Small intestine (tissue), 7 donors: ENCODE results near the gene RGS1. TPM values are rescaled to one million over a fixed set of nuclear protein-coding genes. Genes with fewer than 3 reads are reported as not detected.

ENCODE experiments used
- DNase-seq, 2 donors: peaks; one replicate each; pipeline versions ENCODE4 v3.0.0 to v3.0.0-alpha.2; 2013
- FAIRE-seq: peaks from 2 replicates; lab custom pipeline; 2012; peaks lifted over from hg19 to GRCh38; lab: Jason Lieb, UNC
- H3K27ac ChIP-seq, 3 donors: one replicate each; pipeline ENCODE4 v1.5.1; 2013; ENCODE audit warnings: low read length in 2 of 3, mild to moderate bottlenecking in 2 of 3, control low read depth in 1 of 3, inconsistent platforms in 1 of 3, low read depth in 1 of 3, moderate library complexity in 1 of 3
- H3K27me3 ChIP-seq, 3 donors: one replicate each; pipeline ENCODE4 v1.6.1; 2013; ENCODE audit warnings: low read length in 3 of 3, inconsistent platforms in 1 of 3; ENCODE audit not compliant: control insufficient read depth in 3 of 3, insufficient read depth in 3 of 3
- H3K36me3 ChIP-seq, 3 donors: one replicate each; pipeline ENCODE4 v1.6.1; 2013; ENCODE audit warnings: low read length in 3 of 3, inconsistent platforms in 1 of 3, low read depth in 1 of 3, mild to moderate bottlenecking in 1 of 3, moderate library complexity in 1 of 3; ENCODE audit not compliant: control insufficient read depth in 3 of 3, insufficient read depth in 2 of 3
- H3K4me1 ChIP-seq, 3 donors: one replicate each; pipeline ENCODE4 v1.6.1; 2013; ENCODE audit warnings: low read length in 2 of 3, inconsistent platforms in 1 of 3, low read depth in 1 of 3, mild to moderate bottlenecking in 1 of 3, moderate library complexity in 1 of 3; ENCODE audit not compliant: control insufficient read depth in 3 of 3, insufficient read depth in 2 of 3
- H3K4me3 ChIP-seq, 3 donors: one replicate each; pipeline ENCODE4 v1.5.1; 2013; ENCODE audit warnings: low read length in 3 of 3, control low read depth in 1 of 3, inconsistent platforms in 1 of 3, low read depth in 1 of 3, mild to moderate bottlenecking in 1 of 3, moderate library complexity in 1 of 3
- H3K9me3 ChIP-seq, 2 donors: one replicate each; pipeline ENCODE4 v1.6.1; 2013; ENCODE audit warnings: low read depth in 1 of 2, low read length in 1 of 2; ENCODE audit not compliant: control insufficient read depth in 2 of 2, insufficient read depth in 1 of 2
- WGBS, 3 donors: extraction: QIAGEN DNeasy Blood & Tissue Kit; methylation state at CpG; one replicate each; pipeline ENCODE4 v1.1.7; 2013; 5-methylcytosine and 5-hydroxymethylcytosine counted together
- polyA plus RNA-seq, 4 donors: library from polyadenylated mRNA; stranded (reverse) in 3 of 4; unstranded in 1 of 4; fragments of 200-250 nt in 3 of 4; fragments of 120-200 nt in 1 of 4; gene quantifications; one replicate each; pipeline versions ENCODE4 v1.2.1 to v1.2.3, GENCODE V29; 2013
- donor health status: healthy with polysubstance abuse.
- donor health status: control.
- donor health status: control.
- donor health status: Bipolar disorder and iron deficiency.
- donor health status: healthy.

RGS1 gene
- polyA plus RNA-seq, 4 donors: 3.4 to 31.6 (median 19.8) TPM

- H3K4me3 ChIP-seq: no peak overlapping the region
- 73 to 84% (median 83%) methylated on average over 3 of the region's 3 CpGs for WGBS, 3 donors
- FAIRE-seq (no peak), DNase-seq (no peak)
- H3K27me3 ChIP-seq: no peaks in the 10 kb centered on the region
- no peak overlapping the region for H3K27ac ChIP-seq
- H3K36me3 ChIP-seq: no peaks in the 10 kb centered on the region
- no peaks in the 10 kb centered on the region for H3K4me1 ChIP-seq
- no peaks in the 10 kb centered on the region for H3K9me3 ChIP-seq
These were observed 23.0 kb downstream of the RGS1 start for GRCh38 chr1:192598589-192598988.

DNA sequence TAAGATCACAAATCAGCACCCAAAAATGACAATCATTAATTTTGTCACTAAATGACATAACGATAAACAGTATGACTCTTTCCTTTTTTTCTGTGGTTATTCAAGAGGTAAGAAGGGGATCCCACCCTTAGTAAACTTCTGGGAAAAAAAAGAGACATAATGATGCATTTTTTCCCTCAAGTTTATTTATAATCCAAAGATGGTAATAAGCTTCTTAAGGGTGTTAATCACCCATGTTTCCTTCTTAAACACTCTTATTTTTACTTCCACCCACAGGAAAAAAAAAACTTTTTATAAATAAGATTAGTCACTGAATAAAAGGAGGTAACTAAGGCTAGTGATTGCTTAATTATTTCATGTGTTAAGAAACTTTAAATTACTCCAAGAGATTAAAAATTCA lies 24.7 kb downstream of the RGS1 start:
- no peaks in the 10 kb centered on the region for H3K36me3 ChIP-seq
- 73 to 74% (median 73%) methylated on average over 1 of the region's 1 CpG for WGBS, 3 donors
- no peaks in the 10 kb centered on the region for H3K9me3 ChIP-seq
- FAIRE-seq (no peak), DNase-seq (no peak)
- no peak overlapping the region for H3K4me3 ChIP-seq
- no peaks in the 10 kb centered on the region for H3K4me1 ChIP-seq
- no peak overlapping the region for H3K27ac ChIP-seq
- H3K27me3 ChIP-seq: no peaks in the 10 kb centered on the region

GRCh38 chr1:192601143-192601542 lies 25.6 kb downstream of the RGS1 start:
- DNase-seq (no peak), FAIRE-seq (no peak)
- H3K4me1 ChIP-seq: no peaks in the 10 kb centered on the region
- H3K27me3 ChIP-seq: no peaks in the 10 kb centered on the region
- no peaks in the 10 kb centered on the region for H3K9me3 ChIP-seq
- H3K36me3 ChIP-seq: no peaks in the 10 kb centered on the region
- no peak overlapping the region for H3K27ac ChIP-seq
- H3K4me3 ChIP-seq: no peak overlapping the region
- 72 to 84% (median 75%) methylated on average over 1 of the region's 1 CpG for WGBS, 3 donors

GRCh38 chr1:192601567-192601966 lies 26.0 kb downstream of the RGS1 start:
- Histone ChIP-seq H3K9me3 (no peaks in the 10 kb centered on the region), H3K36me3 (no peaks in the 10 kb centered on the region), H3K27ac (no peak overlapping the region), H3K27me3 (no peaks in the 10 kb centered on the region), H3K4me1 (no peaks in the 10 kb centered on the region), H3K4me3 (no peak overlapping the region)
- no peak for FAIRE-seq
- no peak for DNase-seq

- H3K4me3 ChIP-seq: no peak overlapping the region
- no peaks in the 10 kb centered on the region for H3K4me1 ChIP-seq
- WGBS, 3 donors: 54 to 71% (median 65%) methylated on average over 1 of the region's 1 CpG
- no peak for FAIRE-seq
- no peak for DNase-seq
- H3K9me3 ChIP-seq: no peaks in the 10 kb centered on the region
- no peak overlapping the region for H3K27ac ChIP-seq
- no peaks in the 10 kb centered on the region for H3K36me3 ChIP-seq
- no peaks in the 10 kb centered on the region for H3K27me3 ChIP-seq
These were observed 27.2 kb downstream of the RGS1 start for GRCh38 chr1:192602757-192603156.

- H3K4me3 ChIP-seq: no peak overlapping the region
- H3K27ac ChIP-seq: no peak overlapping the region
- DNase-seq (no peak), FAIRE-seq (no peak)
- H3K27me3 ChIP-seq: no peaks in the 10 kb centered on the region
- WGBS, 3 donors: 58 to 75% (median 67%) methylated on average over 3 of the region's 3 CpGs
- H3K4me1 ChIP-seq: no peaks in the 10 kb centered on the region
- no peaks in the 10 kb centered on the region for H3K36me3 ChIP-seq
- no peaks in the 10 kb centered on the region for H3K9me3 ChIP-seq
These were observed 27.7 kb downstream of the RGS1 start for GRCh38 chr1:192603218-192603787.

- no peak for FAIRE-seq
- WGBS, 3 donors: 78 to 85% (median 80%) methylated on average over 3 of the region's 3 CpGs
- DNase-seq: no peak
- Histone ChIP-seq H3K27ac (no peak overlapping the region), H3K36me3 (no peaks in the 10 kb centered on the region), H3K4me1 (no peaks in the 10 kb centered on the region), H3K9me3 (no peaks in the 10 kb centered on the region), H3K4me3 (no peak overlapping the region), H3K27me3 (no peaks in the 10 kb centered on the region)
These were observed 29.5 kb downstream of the RGS1 start for GRCh38 chr1:192604979-192605620.

- H3K4me3 ChIP-seq: no peak overlapping the region
- DNase-seq: no peak
- 80 to 92% (median 88%) methylated on average over 2 of the region's 2 CpGs for WGBS, 3 donors
- H3K4me1 ChIP-seq: peaks cover 0 to 3% (median 0%) of the 10 kb centered on the region in 3 donors
- H3K9me3 ChIP-seq: no peaks in the 10 kb centered on the region
- H3K36me3 ChIP-seq: no peaks in the 10 kb centered on the region
- no peaks in the 10 kb centered on the region for H3K27me3 ChIP-seq
- FAIRE-seq: no peak
- H3K27ac ChIP-seq: no peak overlapping the region
These were observed 33.1 kb downstream of the RGS1 start for GRCh38 chr1:192608671-192609070.
